ENCODE results near the gene HEMK1. TPM values are rescaled to one million over a fixed set of nuclear protein-coding genes. Genes with fewer than 3 reads are reported as not detected.

The HEMK1 gene
- total RNA-seq, 1 experiment from 2014 or later = 20.9 TPM

DNA sequence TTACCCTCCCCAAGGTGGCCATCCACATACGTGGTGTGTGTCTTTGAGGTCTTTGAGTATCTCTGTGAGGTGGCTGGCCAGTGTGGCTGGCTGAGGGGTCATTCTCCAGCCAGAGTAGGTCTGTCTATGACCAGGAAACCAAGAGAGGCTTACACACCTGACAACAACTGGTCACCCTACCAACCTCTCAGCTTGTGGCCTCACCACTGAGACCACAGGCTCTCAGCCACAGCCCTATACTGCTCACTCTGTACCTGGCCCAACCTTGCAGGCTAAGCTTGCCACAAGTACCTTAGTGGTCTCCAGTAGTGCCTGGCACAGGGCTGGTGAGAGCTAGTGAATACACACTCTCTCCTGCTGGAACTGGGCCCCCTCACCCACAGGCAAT is 5.1 kb downstream of the HEMK1 start (continued):
- TF ChIP-seq, protein P1, sequence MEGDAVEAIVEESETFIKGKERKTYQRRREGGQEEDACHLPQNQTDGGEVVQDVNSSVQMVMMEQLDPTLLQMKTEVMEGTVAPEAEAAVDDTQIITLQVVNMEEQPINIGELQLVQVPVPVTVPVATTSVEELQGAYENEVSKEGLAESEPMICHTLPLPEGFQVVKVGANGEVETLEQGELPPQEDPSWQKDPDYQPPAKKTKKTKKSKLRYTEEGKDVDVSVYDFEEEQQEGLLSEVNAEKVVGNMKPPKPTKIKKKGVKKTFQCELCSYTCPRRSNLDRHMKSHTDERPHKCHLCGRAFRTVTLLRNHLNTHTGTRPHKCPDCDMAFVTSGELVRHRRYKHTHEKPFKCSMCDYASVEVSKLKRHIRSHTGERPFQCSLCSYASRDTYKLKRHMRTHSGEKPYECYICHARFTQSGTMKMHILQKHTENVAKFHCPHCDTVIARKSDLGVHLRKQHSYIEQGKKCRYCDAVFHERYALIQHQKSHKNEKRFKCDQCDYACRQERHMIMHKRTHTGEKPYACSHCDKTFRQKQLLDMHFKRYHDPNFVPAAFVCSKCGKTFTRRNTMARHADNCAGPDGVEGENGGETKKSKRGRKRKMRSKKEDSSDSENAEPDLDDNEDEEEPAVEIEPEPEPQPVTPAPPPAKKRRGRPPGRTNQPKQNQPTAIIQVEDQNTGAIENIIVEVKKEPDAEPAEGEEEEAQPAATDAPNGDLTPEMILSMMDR (IDR thresholded peaks at IDR 0.05) = no peak
- TF ChIP-seq TEAD4 (CRISPR knock-in tag; IDR thresholded peaks at IDR 0.05) (no peak), ZBTB21 (CRISPR knock-in tag; IDR thresholded peaks at IDR 0.05; ENCODE audit: borderline replicate concordance) (no peak), IRF2 (CRISPR knock-in tag; IDR thresholded peaks at IDR 0.05; ENCODE audit: borderline replicate concordance, low read depth) (no peak), ZNF423 (CRISPR knock-in tag; IDR thresholded peaks at IDR 0.05) (no peak), NR1H2 (CRISPR knock-in tag; IDR thresholded peaks at IDR 0.05) (no peak), FOXK1 (CRISPR knock-in tag; IDR thresholded peaks at IDR 0.05) (no peak)
- TF ChIP-seq, protein P2, sequence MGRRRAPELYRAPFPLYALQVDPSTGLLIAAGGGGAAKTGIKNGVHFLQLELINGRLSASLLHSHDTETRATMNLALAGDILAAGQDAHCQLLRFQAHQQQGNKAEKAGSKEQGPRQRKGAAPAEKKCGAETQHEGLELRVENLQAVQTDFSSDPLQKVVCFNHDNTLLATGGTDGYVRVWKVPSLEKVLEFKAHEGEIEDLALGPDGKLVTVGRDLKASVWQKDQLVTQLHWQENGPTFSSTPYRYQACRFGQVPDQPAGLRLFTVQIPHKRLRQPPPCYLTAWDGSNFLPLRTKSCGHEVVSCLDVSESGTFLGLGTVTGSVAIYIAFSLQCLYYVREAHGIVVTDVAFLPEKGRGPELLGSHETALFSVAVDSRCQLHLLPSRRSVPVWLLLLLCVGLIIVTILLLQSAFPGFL (CRISPR knock-in tag; IDR thresholded peaks at IDR 0.05; ENCODE audit: borderline replicate concordance) = no peak
- TF ChIP-seq, protein P3, sequence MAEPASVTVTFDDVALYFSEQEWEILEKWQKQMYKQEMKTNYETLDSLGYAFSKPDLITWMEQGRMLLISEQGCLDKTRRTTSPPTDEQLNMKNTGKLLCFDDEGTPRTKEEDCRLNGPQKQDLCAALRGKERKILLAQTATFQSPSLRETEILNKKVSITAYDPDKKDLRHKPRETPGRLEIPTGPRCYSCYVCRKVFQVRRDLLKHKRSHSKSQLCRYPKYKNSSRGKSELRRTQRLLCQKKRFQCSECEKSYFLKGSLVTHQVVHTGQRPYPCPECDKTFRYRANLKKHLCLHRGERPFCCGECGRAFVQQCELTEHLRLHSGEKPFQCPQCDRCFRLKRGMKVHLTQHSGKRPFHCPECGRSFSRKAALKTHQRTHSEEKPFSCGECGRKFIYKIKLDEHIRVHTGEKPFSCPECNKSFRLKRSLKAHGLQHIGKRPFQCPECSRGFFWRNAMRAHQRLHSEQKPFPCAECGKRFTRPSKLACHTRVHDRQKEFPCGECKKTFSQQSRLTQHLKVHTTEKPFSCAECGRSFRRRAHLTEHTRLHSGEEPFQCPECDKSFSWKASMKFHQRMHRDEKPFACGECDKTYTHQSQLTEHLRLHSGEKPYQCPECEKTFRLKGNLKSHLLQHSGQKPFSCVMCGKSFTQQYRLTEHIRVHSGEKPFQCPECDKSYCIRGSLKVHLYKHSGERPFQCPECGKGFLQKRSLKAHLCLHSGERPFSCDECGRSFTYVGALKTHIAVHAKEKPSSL (CRISPR knock-in tag; conservative IDR thresholded peaks at IDR 0.05) = no peak

DNA sequence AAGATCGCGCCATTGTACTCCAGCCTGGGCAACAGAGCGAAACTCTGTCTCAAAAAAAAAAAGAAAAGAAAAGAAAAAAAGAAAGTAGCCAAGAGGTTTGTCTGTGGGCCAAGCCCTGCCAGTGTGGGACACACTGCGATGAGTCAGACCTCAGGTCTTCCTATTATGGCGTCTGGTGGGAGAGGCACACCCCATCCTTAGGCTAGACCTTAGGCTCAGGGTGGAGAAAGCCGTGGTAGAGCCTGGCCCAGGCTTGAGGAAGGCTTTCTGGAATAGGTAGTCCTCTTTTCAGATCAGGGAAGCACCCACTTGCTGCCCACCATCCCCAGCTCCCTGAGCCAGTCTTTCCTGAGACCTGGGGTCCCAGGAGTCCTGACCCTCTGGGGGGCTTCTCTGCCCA is 6.0 kb downstream of the HEMK1 start:
- TF ChIP-seq TEAD4 (CRISPR knock-in tag; IDR thresholded peaks at IDR 0.05) = no peak
- TF ChIP-seq, protein P4, sequence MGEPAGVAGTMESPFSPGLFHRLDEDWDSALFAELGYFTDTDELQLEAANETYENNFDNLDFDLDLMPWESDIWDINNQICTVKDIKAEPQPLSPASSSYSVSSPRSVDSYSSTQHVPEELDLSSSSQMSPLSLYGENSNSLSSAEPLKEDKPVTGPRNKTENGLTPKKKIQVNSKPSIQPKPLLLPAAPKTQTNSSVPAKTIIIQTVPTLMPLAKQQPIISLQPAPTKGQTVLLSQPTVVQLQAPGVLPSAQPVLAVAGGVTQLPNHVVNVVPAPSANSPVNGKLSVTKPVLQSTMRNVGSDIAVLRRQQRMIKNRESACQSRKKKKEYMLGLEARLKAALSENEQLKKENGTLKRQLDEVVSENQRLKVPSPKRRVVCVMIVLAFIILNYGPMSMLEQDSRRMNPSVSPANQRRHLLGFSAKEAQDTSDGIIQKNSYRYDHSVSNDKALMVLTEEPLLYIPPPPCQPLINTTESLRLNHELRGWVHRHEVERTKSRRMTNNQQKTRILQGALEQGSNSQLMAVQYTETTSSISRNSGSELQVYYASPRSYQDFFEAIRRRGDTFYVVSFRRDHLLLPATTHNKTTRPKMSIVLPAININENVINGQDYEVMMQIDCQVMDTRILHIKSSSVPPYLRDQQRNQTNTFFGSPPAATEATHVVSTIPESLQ (CRISPR knock-in tag; IDR thresholded peaks at IDR 0.05) = no peak
- no peak for TF ChIP-seq NR2C2 (CRISPR knock-in tag; IDR thresholded peaks at IDR 0.05)
- no peak for TF ChIP-seq ZNF121 (CRISPR knock-in tag; IDR thresholded peaks at IDR 0.05)
- TF ChIP-seq ZNF219 (CRISPR knock-in tag; IDR thresholded peaks at IDR 0.05; ENCODE audit: borderline replicate concordance) = no peak
- TF ChIP-seq, protein P5, sequence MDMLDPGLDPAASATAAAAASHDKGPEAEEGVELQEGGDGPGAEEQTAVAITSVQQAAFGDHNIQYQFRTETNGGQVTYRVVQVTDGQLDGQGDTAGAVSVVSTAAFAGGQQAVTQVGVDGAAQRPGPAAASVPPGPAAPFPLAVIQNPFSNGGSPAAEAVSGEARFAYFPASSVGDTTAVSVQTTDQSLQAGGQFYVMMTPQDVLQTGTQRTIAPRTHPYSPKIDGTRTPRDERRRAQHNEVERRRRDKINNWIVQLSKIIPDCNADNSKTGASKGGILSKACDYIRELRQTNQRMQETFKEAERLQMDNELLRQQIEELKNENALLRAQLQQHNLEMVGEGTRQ (CRISPR knock-in tag; IDR thresholded peaks at IDR 0.05) = no peak
- TF ChIP-seq, protein P6, sequence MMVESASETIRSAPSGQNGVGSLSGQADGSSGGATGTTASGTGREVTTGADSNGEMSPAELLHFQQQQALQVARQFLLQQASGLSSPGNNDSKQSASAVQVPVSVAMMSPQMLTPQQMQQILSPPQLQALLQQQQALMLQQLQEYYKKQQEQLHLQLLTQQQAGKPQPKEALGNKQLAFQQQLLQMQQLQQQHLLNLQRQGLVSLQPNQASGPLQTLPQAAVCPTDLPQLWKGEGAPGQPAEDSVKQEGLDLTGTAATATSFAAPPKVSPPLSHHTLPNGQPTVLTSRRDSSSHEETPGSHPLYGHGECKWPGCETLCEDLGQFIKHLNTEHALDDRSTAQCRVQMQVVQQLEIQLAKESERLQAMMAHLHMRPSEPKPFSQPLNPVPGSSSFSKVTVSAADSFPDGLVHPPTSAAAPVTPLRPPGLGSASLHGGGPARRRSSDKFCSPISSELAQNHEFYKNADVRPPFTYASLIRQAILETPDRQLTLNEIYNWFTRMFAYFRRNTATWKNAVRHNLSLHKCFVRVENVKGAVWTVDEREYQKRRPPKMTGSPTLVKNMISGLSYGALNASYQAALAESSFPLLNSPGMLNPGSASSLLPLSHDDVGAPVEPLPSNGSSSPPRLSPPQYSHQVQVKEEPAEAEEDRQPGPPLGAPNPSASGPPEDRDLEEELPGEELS (CRISPR knock-in tag; IDR thresholded peaks at IDR 0.05) = no peak
- TF ChIP-seq, protein P3 (CRISPR knock-in tag; conservative IDR thresholded peaks at IDR 0.05) = no peak
- no peak for TF ChIP-seq RELA (CRISPR knock-in tag; IDR thresholded peaks at IDR 0.05; ENCODE audit: borderline replicate concordance)
- H3K36me3 Mint-ChIP-seq = no peaks in the 10 kb centered on the region
- no peak overlapping the region for H3K27ac Mint-ChIP-seq
- no peak overlapping the region for H3K4me3 Mint-ChIP-seq
- ATAC-seq (no peak), DNase-seq (ENCODE audit: low spot score) (no peak)
- no peaks in the 10 kb centered on the region for H3K9me3 Mint-ChIP-seq
- H3K4me1 Mint-ChIP-seq = peaks cover 2% of the 10 kb centered on the region; the same call in 1 of the 2 replicates
- no peaks in the 10 kb centered on the region for H3K27me3 Mint-ChIP-seq (ENCODE audit: low read depth)
- ChIA-PET POLR2A (interaction anchor here (0.6 kb wide), 1 partner anchor 46 kb away, joined by 9 read pairs; no protein-coding TSS in a partner anchor), CTCF (interaction anchor here (2.8 kb wide), 1 partner anchor 37 kb away, joined by 13 read pairs; the partner anchor contains the start of gene CISH)
